Hepatocyte (in vitro differentiated cells): ENCODE data around the gene BACH1. TPM values are rescaled to one million over a fixed set of nuclear protein-coding genes. Genes with fewer than 3 reads are reported as not detected.

Experiments used
- DNase-seq: peaks from one replicate; pipeline ENCODE4 v3.0.0-alpha.2; 2016; ENCODE audit warnings: low spot score
- H2AFZ ChIP-seq: fragments of 200-600 bp; sonication (generic); 2 replicates; pipeline ENCODE4 v1.6.0; 2016; ENCODE audit warnings: antibody characterized with exemption, mild to moderate bottlenecking
- H3K27ac ChIP-seq: fragments of 200-600 bp; sonication (generic); 2 replicates; pipeline ENCODE4 v1.5.1; 2016; ENCODE audit warnings: mild to moderate bottlenecking
- H3K27me3 ChIP-seq: fragments of 200-600 bp; sonication (generic); 2 replicates; pipeline ENCODE4 v1.6.1; 2016
- H3K36me3 ChIP-seq: fragments of 200-600 bp; sonication (generic); replicated peaks from 2 replicates; pipeline ENCODE4 v1.5.1; 2016; ENCODE audit warnings: low read depth; ENCODE audit not compliant: insufficient read depth
- H3K4me1 ChIP-seq: fragments of 200-600 bp; sonication (generic); 2 replicates; pipeline ENCODE4 v1.5.1; 2016; ENCODE audit warnings: mild to moderate bottlenecking, moderate library complexity; ENCODE audit not compliant: insufficient read depth
- H3K4me2 ChIP-seq: fragments of 200-600 bp; sonication (generic); 2 replicates; pipeline ENCODE4 v1.6.0; 2016
- H3K4me3 ChIP-seq: fragments of 200-600 bp; sonication (generic); 2 replicates; pipeline ENCODE4 v1.5.1; 2016; ENCODE audit warnings: mild to moderate bottlenecking
- H3K79me2 ChIP-seq: fragments of 200-600 bp; sonication (generic); 2 replicates; pipeline ENCODE4 v1.6.0; 2017; ENCODE audit warnings: mild to moderate bottlenecking
- H3K9me2 ChIP-seq: fragments of 200-600 bp; sonication (generic); replicated peaks from 2 replicates; pipeline ENCODE4 v1.6.0; 2017; ENCODE audit warnings: mild to moderate bottlenecking; ENCODE audit not compliant: insufficient read depth
- H3K9me3 ChIP-seq: fragments of 200-600 bp; sonication (generic); 2 replicates; pipeline ENCODE4 v1.5.1; 2016; ENCODE audit warnings: low read depth, mild to moderate bottlenecking
- H4K20me1 ChIP-seq: fragments of 200-600 bp; sonication (generic); 2 replicates; pipeline ENCODE4 v1.6.0; 2016; ENCODE audit warnings: mild to moderate bottlenecking; ENCODE audit not compliant: insufficient read depth, poor library complexity, severe bottlenecking
- CTCF ChIP-seq: fragments of 200-600 bp; sonication (generic); IDR thresholded peaks from 2 replicates; pipeline ENCODE4 v1.5.1; 2016; ENCODE audit warnings: antibody characterized with exemption, mild to moderate bottlenecking; ENCODE audit not compliant: poor library complexity
- EZH2 ChIP-seq: fragments of 200-600 bp; sonication (generic); IDR thresholded peaks from 2 replicates; pipeline ENCODE4 v1.6.1; 2016; ENCODE audit warnings: antibody characterized with exemption, mild to moderate bottlenecking, borderline replicate concordance
- EZH2phosphoT487 ChIP-seq: fragments of 200-600 bp; sonication (generic); IDR thresholded peaks from one replicate; pipeline ENCODE4 v1.6.1; 2018; ENCODE audit warnings: antibody characterized with exemption, mild to moderate bottlenecking, low read depth, moderate library complexity; ENCODE audit not compliant: unreplicated experiment, severe bottlenecking
- WGBS: methylation state at CpG from one replicate; pipeline ENCODE4 v1.1.6; 2016; ENCODE audit warnings: low lambda C conversion rate; ENCODE audit errors: missing lambda C conversion rate; 5-methylcytosine and 5-hydroxymethylcytosine counted together
- polyA plus RNA-seq: library from polyadenylated mRNA; unstranded; fragments of >200 nt; fragmentation: Nextera tagmentation; extraction: Ambion mirVana; gene quantifications from 2 replicates; pipeline ENCODE4 v1.2.1, GENCODE V29; 2016
- total RNA-seq: library from RNA; depleted of rRNA; stranded (reverse); fragments of >200 nt; gene quantifications from 2 replicates; pipeline ENCODE4 v1.2.3, GENCODE V29; 2014

BACH1 gene
- total and polyA plus RNA-seq, 2 experiments from 2014 or later = 19.7 to 79.8 TPM

- Histone ChIP-seq H2AFZ (no peak overlapping the region), H3K36me3 (no peaks in the 10 kb centered on the region), H3K9me2 (no peaks in the 10 kb centered on the region), H4K20me1 (peaks cover 98% of the 10 kb centered on the region), H3K9me3 (no peaks in the 10 kb centered on the region), H3K4me3 (no peak overlapping the region), H3K4me2 (no peak overlapping the region), H3K27me3 (no peaks in the 10 kb centered on the region), H3K79me2 (peaks cover 100% of the 10 kb centered on the region), H3K4me1 (peaks cover 41% of the 10 kb centered on the region), H3K27ac (no peak overlapping the region)
- TF ChIP-seq EZH2 (no peak), EZH2phosphoT487 (no peak), CTCF (no peak)
- DNase-seq = no peak
- WGBS = 73% methylated on average over 3 of the region's 3 CpGs
Measured at GRCh38 chr21:29306920-29307319, 8.2 kb downstream of the BACH1 start.

- Histone ChIP-seq H3K36me3 (no peaks in the 10 kb centered on the region), H3K4me2 (no peak overlapping the region), H3K79me2 (peaks cover 100% of the 10 kb centered on the region), H2AFZ (no peak overlapping the region), H3K9me3 (no peaks in the 10 kb centered on the region), H3K4me1 (peaks cover 32% of the 10 kb centered on the region), H3K4me3 (no peak overlapping the region), H4K20me1 (peaks cover 97% of the 10 kb centered on the region), H3K27ac (no peak overlapping the region), H3K27me3 (no peaks in the 10 kb centered on the region), H3K9me2 (no peaks in the 10 kb centered on the region)
- DNase-seq = no peak
- WGBS = 83% methylated on average over 3 of the region's 3 CpGs
- TF ChIP-seq EZH2phosphoT487 (no peak), EZH2 (no peak), CTCF (no peak)
Measured at GRCh38 chr21:29307718-29308455, 9.2 kb downstream of the BACH1 start.

GRCh38 chr21:29308456-29308783, 9.7 kb downstream of the BACH1 start:
- TF ChIP-seq CTCF = no peak
- TF ChIP-seq EZH2 = no peak
- TF ChIP-seq EZH2phosphoT487 = no peak
- 89% methylated on average over 2 of the region's 2 CpGs for WGBS
- no peaks in the 10 kb centered on the region for H3K9me2 ChIP-seq
- H4K20me1 ChIP-seq = peaks cover 97% of the 10 kb centered on the region
- H3K79me2 ChIP-seq = peaks cover 100% of the 10 kb centered on the region
- no peak overlapping the region for H3K27ac ChIP-seq
- no peaks in the 10 kb centered on the region for H3K36me3 ChIP-seq
- no peaks in the 10 kb centered on the region for H3K27me3 ChIP-seq
- H3K4me2 ChIP-seq = no peak overlapping the region
- no peak for DNase-seq
- peaks cover 26% of the 10 kb centered on the region for H3K4me1 ChIP-seq
- H3K4me3 ChIP-seq = no peak overlapping the region
- H2AFZ ChIP-seq = no peak overlapping the region
- H3K9me3 ChIP-seq = no peaks in the 10 kb centered on the region
